OCI-LY1 (cell line): ENCODE results near the gene ZNF407.

Experiments
- H2AFZ ChIP-seq: fragments of 200-600 bp; sonication (generic), shearing (Covaris generic); 2 replicates; pipeline ENCODE4 v1.6.0; 2014; ENCODE audit warnings: antibody characterized with exemption, mild to moderate bottlenecking, low read length
- H3F3A ChIP-seq: fragments of 200-600 bp; sonication (generic), shearing (Covaris generic); 2 replicates; pipeline ENCODE4 v1.6.0; 2014; ENCODE audit warnings: mild to moderate bottlenecking, antibody characterized with exemption, low read length, moderate library complexity; ENCODE audit not compliant: insufficient read depth
- H3K27ac ChIP-seq: fragments of 200-600 bp; sonication (generic); 2 replicates; pipeline ENCODE4 v1.5.1; 2014; ENCODE audit warnings: low read length, mixed run types, mild to moderate bottlenecking, low read depth; ENCODE audit not compliant: poor library complexity, severe bottlenecking
- H3K27me3 ChIP-seq: fragments of 200-600 bp; sonication (generic); 2 replicates; pipeline ENCODE4 v1.6.0; 2014; ENCODE audit warnings: antibody characterized with exemption, mild to moderate bottlenecking, low read length, moderate library complexity; ENCODE audit not compliant: insufficient read depth
- H3K36me3 ChIP-seq: fragments of 200-600 bp; sonication (generic); 2 replicates; pipeline ENCODE4 v1.6.1; 2014; ENCODE audit warnings: mild to moderate bottlenecking, antibody characterized with exemption, low read length, moderate library complexity, mixed read lengths; ENCODE audit not compliant: insufficient read depth
- H3K4me1 ChIP-seq: fragments of 200-600 bp; sonication (generic); 2 replicates; pipeline ENCODE4 v1.5.1; 2014; ENCODE audit warnings: mild to moderate bottlenecking, low read length, moderate library complexity; ENCODE audit not compliant: insufficient read depth, severe bottlenecking
- H3K4me2 ChIP-seq: fragments of 200-600 bp; sonication (generic), shearing (Covaris generic); 2 replicates; pipeline ENCODE4 v1.6.1; 2014; ENCODE audit warnings: low read length
- H3K4me3 ChIP-seq: fragments of 200-600 bp; sonication (generic); 2 replicates; pipeline ENCODE4 v1.5.1; 2014; ENCODE audit warnings: low read length, low read depth, mild to moderate bottlenecking, mixed read lengths; ENCODE audit not compliant: poor library complexity, severe bottlenecking
- H3K79me2 ChIP-seq: fragments of 200-600 bp; shearing (Covaris generic); 2 replicates; pipeline ENCODE4 v1.6.1; 2016; ENCODE audit warnings: mixed run types, low read length, mixed read lengths; ENCODE audit not compliant: insufficient read depth
- H3K9ac ChIP-seq: fragments of 200-600 bp; sonication (generic), shearing (Covaris generic); 2 replicates; pipeline ENCODE4 v1.6.1; 2014; ENCODE audit warnings: mild to moderate bottlenecking, low read length, mixed read lengths
- H3K9me2 ChIP-seq: fragments of 200-600 bp; sonication (generic), shearing (Covaris generic); 2 replicates; pipeline ENCODE4 v1.6.1; 2014; ENCODE audit warnings: low read depth, mild to moderate bottlenecking, low read length, mixed read lengths
- H3K9me3 ChIP-seq: fragments of 200-600 bp; shearing (Covaris generic); 2 replicates; pipeline ENCODE4 v1.6.1; 2014; ENCODE audit warnings: low read length, mixed read lengths
- H4K20me1 ChIP-seq: fragments of 200-600 bp; sonication (generic), shearing (Covaris generic); 2 replicates; pipeline ENCODE4 v1.6.0; 2016; ENCODE audit warnings: mild to moderate bottlenecking, low read length; ENCODE audit not compliant: insufficient read depth
- EZH2 ChIP-seq: fragments of 200-600 bp; sonication (generic), shearing (Covaris generic); IDR thresholded peaks from 2 replicates; pipeline ENCODE4 v1.8.0; 2017; ENCODE audit warnings: borderline replicate concordance, mixed run types, mild to moderate bottlenecking, antibody characterized with exemption, low read length, moderate library complexity, mixed read lengths
- TF ChIP-seq, protein P1 (sequence below): fragments of 200-600 bp; sonication (generic), shearing (Covaris generic); IDR thresholded peaks from 2 replicates; pipeline ENCODE4 v1.5.1; 2017; ENCODE audit warnings: mild to moderate bottlenecking, antibody characterized with exemption, low read length, moderate library complexity, mixed read lengths

The ZNF407 gene

DNA sequence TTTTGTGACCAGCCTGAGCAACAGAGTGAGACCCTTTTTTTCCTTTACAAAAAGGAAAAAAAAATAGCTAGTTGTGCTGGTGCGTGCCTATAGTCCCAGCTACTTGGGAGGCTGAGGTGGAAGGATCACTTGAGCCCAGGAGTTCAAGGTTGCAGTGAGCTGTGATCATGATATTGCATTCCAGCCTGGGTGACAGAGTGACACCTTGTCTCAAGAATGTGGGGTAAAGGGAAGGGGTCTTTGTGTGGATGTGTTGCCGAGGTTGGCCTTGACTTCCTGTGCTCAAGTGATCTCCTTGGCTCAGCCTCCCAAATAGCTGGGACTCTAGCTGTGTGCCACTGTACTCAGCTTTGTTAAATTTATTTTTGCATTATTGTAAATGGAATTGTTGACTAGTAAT, 120.6 kb downstream of the ZNF407 start:
- Histone ChIP-seq H3K4me2 (no peak overlapping the region), H2AFZ (no peak overlapping the region), H3K9me2 (no peaks in the 10 kb centered on the region), H3K4me3 (no peak overlapping the region), H4K20me1 (no peaks in the 10 kb centered on the region), H3K36me3 (no peaks in the 10 kb centered on the region), H3F3A (no peaks in the 10 kb centered on the region), H3K27me3 (no peaks in the 10 kb centered on the region), H3K79me2 (0 out of 2 replicates have a peak, but pooled peaks cover 3% of the 10 kb centered on the region), H3K9ac (no peak overlapping the region), H3K9me3 (no peaks in the 10 kb centered on the region), H3K4me1 (peaks cover 7% of the 10 kb centered on the region), H3K27ac (no peak overlapping the region)
- TF ChIP-seq, protein P1, sequence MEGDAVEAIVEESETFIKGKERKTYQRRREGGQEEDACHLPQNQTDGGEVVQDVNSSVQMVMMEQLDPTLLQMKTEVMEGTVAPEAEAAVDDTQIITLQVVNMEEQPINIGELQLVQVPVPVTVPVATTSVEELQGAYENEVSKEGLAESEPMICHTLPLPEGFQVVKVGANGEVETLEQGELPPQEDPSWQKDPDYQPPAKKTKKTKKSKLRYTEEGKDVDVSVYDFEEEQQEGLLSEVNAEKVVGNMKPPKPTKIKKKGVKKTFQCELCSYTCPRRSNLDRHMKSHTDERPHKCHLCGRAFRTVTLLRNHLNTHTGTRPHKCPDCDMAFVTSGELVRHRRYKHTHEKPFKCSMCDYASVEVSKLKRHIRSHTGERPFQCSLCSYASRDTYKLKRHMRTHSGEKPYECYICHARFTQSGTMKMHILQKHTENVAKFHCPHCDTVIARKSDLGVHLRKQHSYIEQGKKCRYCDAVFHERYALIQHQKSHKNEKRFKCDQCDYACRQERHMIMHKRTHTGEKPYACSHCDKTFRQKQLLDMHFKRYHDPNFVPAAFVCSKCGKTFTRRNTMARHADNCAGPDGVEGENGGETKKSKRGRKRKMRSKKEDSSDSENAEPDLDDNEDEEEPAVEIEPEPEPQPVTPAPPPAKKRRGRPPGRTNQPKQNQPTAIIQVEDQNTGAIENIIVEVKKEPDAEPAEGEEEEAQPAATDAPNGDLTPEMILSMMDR, result no peak
- TF ChIP-seq EZH2, result no peak

DNA sequence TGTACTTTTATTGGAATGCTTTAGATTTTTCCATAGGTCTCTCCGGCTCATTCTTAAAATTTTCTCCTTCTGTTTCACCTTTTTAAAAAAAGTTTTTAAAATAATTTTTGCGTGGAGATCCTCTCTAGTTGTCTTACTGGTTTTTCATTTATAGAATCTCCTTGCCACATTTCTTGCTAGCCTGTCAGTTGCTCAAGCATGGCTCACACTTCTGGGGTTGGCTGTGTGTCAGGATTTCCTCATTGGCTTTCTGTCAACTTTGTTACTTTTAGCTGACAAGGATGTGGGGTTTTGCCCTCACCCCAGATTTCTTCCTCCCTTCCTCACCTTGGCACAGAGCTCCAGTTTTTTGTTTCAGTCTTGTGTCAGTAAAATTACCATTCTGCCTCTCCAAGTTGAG, 124.6 kb downstream of the ZNF407 start:
- H3K4me2 ChIP-seq, result no peak overlapping the region
- H3K79me2 ChIP-seq, result 0 out of 2 replicates have a peak, but pooled peaks cover 3% of the 10 kb centered on the region
- no peaks in the 10 kb centered on the region for H3K9me2 ChIP-seq

DNA sequence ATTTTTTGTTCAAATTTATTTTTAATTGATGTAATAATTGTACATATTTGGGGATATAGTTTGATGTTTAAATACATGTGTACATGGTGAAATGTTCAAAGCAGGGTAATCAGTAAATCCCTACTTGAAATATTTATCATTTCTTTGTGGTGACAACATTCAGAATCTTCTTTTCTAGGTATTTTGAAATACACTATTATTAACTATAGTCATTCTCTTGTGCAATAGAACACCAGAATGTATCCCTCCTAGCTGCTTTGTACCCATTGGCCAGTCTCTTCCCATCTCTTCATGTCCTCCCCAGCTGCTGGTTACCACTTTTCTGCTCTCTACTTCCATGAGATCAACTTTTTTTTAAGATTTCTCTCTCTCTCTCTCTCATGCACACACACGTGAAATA, 126.5 kb downstream of the ZNF407 start:
- Histone ChIP-seq H3K9me2 (no peaks in the 10 kb centered on the region), H3K9me3 (no peaks in the 10 kb centered on the region), H4K20me1 (no peaks in the 10 kb centered on the region), H3K79me2 (0 out of 2 replicates have a peak, but pooled peaks cover 3% of the 10 kb centered on the region), H3K36me3 (no peaks in the 10 kb centered on the region), H3K4me1 (peaks cover 7% of the 10 kb centered on the region), H2AFZ (no peak overlapping the region), H3K27me3 (no peaks in the 10 kb centered on the region), H3K9ac (no peak overlapping the region), H3K4me2 (no peak overlapping the region), H3K27ac (no peak overlapping the region), H3K4me3 (no peak overlapping the region), H3F3A (no peaks in the 10 kb centered on the region)
- no peak for TF ChIP-seq EZH2
- TF ChIP-seq, protein P1, result no peak

More for the DNA sequence above, 124.6 kb downstream of the ZNF407 start:
- Histone ChIP-seq H3K9ac (no peak overlapping the region), H3K4me1 (peaks cover 7% of the 10 kb centered on the region), H4K20me1 (no peaks in the 10 kb centered on the region), H2AFZ (no peak overlapping the region), H3K36me3 (no peaks in the 10 kb centered on the region), H3K4me3 (no peak overlapping the region), H3K9me3 (no peaks in the 10 kb centered on the region), H3K27me3 (no peaks in the 10 kb centered on the region), H3F3A (no peaks in the 10 kb centered on the region), H3K27ac (no peak overlapping the region)
- TF ChIP-seq, protein P1, result no peak
- no peak for TF ChIP-seq EZH2
